Mammary epithelial cell (primary cell): ENCODE results near the gene PSTPIP1.
A peak's percentile ranks its signal among the peaks of the same experiment; 100 is the strongest.

Source experiments
- EZH2 ChIP-seq: IDR thresholded peaks from 2 replicates; pipeline ENCODE4 v1.6.1; 2012; ENCODE audit warnings: low read length, inconsistent platforms, borderline replicate concordance
- TF ChIP-seq, protein P1 (sequence below), 2 donors: IDR thresholded peaks in 1 of 2; conservative IDR thresholded peaks in 1 of 2; 2 replicates each; pipeline ENCODE4 v1.5.1; 2011 to 2012; ENCODE audit warnings: inconsistent platforms in 2 of 2, low read length in 2 of 2, mild to moderate bottlenecking in 2 of 2, control low read depth in 1 of 2, low read depth in 1 of 2; ENCODE audit not compliant: insufficient read depth in 1 of 2; ENCODE audit errors: extremely low read depth in 1 of 2

DNA sequence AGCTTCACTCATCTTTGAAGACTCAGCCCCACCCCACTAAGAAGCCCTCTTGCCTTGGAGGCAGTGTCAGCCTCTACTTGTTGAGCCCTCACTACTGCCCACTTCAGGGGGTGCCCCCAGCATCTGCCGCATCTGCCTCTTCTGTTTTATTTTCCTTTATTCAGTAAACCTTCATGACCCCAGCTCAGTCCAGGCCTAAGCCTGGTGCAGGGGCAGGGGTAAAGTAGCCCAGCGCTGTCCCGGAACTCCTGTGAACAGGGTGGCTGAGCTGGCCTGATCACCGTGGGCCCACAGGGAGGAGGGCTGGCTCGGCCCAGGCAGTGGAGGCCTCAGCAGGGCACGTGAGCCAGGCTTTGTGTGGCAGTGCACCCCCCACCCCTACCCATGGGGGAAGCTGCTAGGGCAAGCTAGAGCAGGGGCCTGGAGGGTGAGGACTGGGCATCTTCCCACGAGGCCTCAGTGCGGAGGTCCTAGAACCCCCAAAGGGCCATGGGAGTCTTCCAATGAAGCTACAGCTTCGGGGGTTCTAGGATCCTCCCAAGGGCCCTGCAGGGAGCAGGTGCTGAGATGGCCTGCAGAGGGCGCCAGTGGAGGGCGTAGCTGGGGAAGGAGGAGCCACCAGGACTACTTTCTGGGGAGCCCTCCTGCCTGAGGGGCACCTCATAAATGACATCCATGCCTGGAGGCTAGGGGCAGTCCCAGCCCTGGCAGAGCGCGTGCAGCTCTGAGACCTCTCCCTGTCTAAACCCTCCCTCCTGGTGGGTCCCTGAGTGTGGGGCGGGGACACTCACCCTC lies 40.0 kb downstream of the PSTPIP1 start:
- TF ChIP-seq, protein P1, sequence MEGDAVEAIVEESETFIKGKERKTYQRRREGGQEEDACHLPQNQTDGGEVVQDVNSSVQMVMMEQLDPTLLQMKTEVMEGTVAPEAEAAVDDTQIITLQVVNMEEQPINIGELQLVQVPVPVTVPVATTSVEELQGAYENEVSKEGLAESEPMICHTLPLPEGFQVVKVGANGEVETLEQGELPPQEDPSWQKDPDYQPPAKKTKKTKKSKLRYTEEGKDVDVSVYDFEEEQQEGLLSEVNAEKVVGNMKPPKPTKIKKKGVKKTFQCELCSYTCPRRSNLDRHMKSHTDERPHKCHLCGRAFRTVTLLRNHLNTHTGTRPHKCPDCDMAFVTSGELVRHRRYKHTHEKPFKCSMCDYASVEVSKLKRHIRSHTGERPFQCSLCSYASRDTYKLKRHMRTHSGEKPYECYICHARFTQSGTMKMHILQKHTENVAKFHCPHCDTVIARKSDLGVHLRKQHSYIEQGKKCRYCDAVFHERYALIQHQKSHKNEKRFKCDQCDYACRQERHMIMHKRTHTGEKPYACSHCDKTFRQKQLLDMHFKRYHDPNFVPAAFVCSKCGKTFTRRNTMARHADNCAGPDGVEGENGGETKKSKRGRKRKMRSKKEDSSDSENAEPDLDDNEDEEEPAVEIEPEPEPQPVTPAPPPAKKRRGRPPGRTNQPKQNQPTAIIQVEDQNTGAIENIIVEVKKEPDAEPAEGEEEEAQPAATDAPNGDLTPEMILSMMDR (conservative IDR thresholded peaks at IDR 0.05 in 1 of 2, IDR thresholded peaks at IDR 0.05 in 1 of 2; ENCODE audit: extremely low read depth in 1 of 2, insufficient read depth in 1 of 2, low read depth in 1 of 2, low read length in 2 of 2), result peak; percentile 38 to 55
- TF ChIP-seq EZH2, result no peak
